ENCODE measurements around the gene SREBF2.

DNA sequence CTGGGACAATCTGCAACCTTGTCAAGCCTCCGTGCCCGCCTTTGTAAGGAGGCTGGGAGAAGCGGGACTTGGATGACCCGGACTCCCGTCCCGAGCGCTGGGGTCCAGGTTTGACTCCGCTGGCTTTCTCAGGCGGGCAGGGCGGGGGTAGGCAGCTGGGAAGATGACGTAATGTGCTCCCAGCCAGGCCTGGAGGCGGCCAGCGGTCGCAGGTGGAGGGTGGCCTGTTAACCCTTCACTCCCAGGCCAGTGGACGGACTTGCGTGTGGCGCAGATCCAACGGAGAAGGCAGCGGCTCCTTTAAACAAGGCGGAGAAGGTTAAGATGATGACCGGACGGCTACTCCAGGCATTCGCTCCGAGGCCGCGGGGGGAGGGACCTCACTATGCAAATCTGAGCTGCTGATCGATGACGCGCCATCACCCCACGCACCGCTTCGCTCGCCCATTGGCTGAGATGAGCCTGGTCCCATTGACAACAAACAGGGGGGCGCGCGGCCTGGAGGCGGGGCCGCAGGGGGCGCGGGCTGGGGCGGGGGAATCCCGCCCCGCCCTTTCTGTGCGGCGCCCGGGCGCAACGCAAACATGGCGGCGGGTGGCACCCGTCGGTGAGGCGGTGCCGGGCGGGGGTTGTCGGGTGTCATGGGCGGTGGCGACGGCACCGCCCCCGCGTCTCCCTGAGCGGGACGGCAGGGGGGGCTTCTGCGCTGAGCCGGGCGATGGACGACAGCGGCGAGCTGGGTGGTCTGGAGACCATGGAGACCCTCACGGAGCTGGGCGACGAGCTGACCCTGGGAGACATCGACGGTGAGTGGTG is at the start of gene SREBF2:
- TF ChIP-seq CTCF (IDR thresholded peaks at IDR 0.05; ENCODE audit: control extremely low read depth in 1 of 3, insufficient read depth in 1 of 3, low read depth in 1 of 3, low read length in 3 of 3) (no peak), CHD2 (IDR thresholded peaks at IDR 0.05; ENCODE audit: low read length) (0 out of 2 replicates have a peak, but pooled peaks have one; percentile 39), EP300 (IDR thresholded peaks at IDR 0.05; ENCODE audit: borderline replicate concordance in 1 of 2, low read depth in 2 of 2, low read length in 2 of 2) (peak in 1 of 2 experiments; percentile 83; a peak in 1 of 3 replicates), RFX5 (IDR thresholded peaks at IDR 0.05; ENCODE audit: borderline replicate concordance, low read depth, low read length) (no peak), SIN3A (conservative IDR thresholded peaks at IDR 0.05 in 1 of 2, IDR thresholded peaks at IDR 0.05 in 1 of 2; ENCODE audit: low read depth in 1 of 2, low read length in 2 of 2) (no peak; a peak in 1 of 4 replicates), EZH2 (IDR thresholded peaks at IDR 0.05; ENCODE audit: low read depth, low read length, severe bottlenecking) (no peak), POLR2AphosphoS5 (IDR thresholded peaks at IDR 0.05; ENCODE audit: low read depth, low read length) (peak; percentile 95), TAF1 (IDR thresholded peaks at IDR 0.05; ENCODE audit: low read depth, low read length) (peak; percentile 80), HDAC6 (IDR thresholded peaks at IDR 0.05; ENCODE audit: low read depth, low read length) (no peak), YY1 (IDR thresholded peaks at IDR 0.05; ENCODE audit: low read depth, low read length) (peak; percentile 92), BRCA1 (IDR thresholded peaks at IDR 0.05; ENCODE audit: low read depth, low read length) (no peak), JUND (IDR thresholded peaks at IDR 0.05; ENCODE audit: low read length) (peak; percentile 96), JUN (IDR thresholded peaks at IDR 0.05; ENCODE audit: low read depth, low read length) (peak; percentile 75; the same call in 1 of the 2 replicates)
- TF ChIP-seq, protein P1, sequence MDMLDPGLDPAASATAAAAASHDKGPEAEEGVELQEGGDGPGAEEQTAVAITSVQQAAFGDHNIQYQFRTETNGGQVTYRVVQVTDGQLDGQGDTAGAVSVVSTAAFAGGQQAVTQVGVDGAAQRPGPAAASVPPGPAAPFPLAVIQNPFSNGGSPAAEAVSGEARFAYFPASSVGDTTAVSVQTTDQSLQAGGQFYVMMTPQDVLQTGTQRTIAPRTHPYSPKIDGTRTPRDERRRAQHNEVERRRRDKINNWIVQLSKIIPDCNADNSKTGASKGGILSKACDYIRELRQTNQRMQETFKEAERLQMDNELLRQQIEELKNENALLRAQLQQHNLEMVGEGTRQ (IDR thresholded peaks at IDR 0.05; ENCODE audit: low read length), result no peak

All from H1 (cell line).